Activated CD4-positive, alpha-beta T cell treated with anti-CD3 and anti-CD28 coated beads for 1 hour (primary cell): Measurements from ENCODE around the gene ARHGAP15.

Source experiments
- DNase-seq: peaks from one replicate; pipeline ENCODE4 v3.0.0-alpha.2; 2020

The ARHGAP15 gene

DNA sequence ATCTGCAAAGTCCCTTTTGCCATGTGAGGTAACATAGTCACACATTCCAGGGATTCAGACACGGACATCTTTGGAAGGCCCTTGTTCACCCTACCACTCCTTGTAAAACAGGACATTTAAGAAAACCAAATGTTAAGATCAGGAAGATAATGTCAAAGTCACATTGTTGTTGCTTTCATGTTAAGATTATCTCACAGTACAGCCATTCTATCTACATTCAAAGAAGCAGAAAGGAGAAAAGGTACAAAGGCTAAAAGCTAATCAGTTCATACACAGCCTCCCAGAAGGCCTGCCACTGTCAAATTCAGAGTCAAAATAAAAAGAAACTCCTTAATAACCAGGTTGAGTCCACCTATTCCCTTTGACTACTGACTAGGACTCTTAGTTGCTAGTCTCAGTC, 573.7 kb downstream of the ARHGAP15 start:
- no peak for DNase-seq

DNA sequence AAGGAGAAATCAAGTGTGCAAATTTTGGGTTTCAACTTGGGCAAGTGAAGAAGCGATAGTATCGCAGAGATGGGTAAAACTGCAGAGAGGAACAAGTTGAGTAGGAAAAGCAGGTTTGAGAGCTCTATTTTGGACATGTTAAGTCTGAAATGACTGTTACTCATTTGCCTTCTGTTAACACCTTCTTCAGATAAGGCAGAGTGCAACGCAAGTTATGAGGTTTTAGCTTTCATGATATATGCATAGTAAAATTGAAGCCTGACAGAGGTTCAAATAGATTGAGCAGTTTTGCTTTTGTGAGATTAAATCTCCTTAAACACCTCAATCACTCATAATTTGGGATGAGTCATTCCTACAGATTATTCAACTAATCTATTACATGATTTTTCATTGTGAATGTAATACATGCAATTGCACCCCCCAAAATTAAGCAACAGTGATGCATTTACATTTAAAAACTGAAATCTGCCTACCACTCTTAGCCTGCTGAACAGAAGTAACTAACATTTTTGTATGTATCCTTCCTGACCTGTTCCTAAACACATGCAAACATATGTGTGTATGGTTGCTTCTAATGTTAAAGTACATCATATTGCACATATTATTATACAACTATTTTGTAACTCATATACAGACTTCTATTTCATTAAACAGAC, 575.4 kb downstream of the ARHGAP15 start:
- no peak for DNase-seq

DNA sequence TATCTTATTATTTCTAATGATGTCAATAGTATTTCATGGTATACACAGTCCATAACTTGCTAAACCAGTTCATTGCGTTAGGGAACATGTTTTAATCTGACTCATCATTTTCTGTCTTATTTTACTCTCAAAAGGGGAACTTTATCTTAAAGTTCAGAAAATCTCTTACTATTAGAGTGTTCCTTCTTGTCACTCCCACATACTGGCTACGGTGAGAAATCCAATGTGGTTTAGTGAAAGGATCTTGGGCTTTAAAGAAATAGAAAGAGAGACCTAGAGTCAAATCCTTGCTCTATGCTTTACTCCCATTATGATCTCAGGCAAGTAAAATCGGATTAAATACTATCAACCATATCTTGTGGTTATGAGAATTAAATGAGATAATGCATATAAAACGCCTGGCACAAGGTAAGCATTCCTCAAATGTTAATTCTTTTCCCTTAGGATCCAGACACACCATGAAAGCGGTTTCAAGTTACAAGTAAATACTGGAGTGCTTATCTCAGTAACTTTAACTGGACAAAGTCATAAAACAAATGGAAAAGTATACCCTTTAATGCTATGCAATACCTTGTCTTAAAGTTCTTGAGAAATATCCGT, 576.0 kb downstream of the ARHGAP15 start:
- no peak for DNase-seq

DNA sequence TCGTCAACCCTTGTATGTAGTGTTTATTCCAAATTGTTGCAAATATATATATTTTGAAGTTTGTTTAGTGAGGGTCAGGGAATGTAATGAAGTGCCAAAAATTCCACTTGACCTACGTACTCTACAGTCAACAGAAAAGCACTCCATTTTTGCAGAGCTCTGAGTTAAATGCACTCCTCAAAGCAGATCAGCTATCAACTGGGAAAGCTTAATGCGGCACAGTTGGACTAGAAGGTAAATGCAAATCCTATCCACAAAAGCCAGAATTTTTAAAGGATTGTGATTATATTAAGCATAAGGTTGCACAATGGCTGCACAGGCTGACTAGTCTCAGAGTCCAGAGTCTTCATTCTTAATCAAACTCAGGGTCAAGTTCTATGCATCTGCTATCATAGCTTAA, 577.1 kb downstream of the ARHGAP15 start:
- no peak for DNase-seq

DNA sequence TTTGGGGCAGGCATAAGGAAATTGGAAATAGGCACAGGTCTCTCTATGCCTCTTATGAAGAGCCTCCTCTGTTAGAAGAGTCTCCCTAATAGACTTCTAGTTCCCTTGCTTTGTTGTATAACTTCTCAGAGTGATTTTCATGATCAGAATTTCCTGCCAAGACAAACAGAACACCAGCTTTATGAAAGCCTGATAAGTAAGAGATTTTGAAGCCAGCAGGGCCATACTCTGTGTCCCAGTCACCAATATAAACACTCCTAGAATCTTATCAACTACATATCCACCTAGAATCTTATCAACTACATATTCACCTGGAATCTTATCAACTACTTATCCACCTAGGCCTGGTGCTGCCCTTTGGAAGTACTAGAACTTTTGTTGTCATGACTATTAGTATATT, 579.5 kb downstream of the ARHGAP15 start:
- no peak for DNase-seq

DNA sequence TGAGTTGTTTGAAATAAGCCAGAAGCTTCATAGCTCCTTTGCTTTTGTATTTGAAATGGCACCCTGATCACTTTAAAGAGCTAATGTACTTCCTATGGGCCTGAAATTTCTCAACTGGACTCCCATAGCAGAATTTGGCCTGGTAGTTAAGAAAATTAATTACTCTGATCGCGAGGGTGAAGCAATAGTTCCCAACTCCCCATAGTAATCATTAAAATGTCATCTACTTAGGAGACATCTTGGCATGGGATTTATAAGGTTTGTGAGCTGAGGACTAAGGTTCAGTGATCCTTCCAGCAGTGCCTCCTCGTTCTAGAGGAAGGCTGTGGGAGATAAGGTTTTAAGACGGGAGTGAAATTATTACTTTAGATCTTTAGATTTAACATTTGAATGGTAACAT, 581.0 kb downstream of the ARHGAP15 start:
- DNase-seq = no peak

DNA sequence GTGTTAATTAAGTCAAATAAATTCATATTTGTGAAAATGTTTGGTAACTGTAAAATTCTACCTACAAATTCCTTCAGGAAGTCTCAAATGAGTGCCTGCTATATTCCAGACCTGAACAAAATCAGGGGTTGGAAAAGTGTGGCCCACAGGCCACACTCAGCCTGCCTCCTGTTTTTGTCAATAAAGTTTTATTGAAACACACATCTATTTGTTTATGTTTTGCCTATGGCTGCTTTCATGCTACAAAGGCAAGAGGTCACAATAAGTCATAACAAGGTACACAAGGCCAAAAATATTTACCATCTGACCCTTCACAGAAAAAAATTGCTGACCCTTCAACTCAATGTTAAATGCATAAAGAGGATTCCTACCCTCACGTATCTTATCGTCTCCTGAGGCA, 581.7 kb downstream of the ARHGAP15 start:
- DNase-seq = no peak

DNA sequence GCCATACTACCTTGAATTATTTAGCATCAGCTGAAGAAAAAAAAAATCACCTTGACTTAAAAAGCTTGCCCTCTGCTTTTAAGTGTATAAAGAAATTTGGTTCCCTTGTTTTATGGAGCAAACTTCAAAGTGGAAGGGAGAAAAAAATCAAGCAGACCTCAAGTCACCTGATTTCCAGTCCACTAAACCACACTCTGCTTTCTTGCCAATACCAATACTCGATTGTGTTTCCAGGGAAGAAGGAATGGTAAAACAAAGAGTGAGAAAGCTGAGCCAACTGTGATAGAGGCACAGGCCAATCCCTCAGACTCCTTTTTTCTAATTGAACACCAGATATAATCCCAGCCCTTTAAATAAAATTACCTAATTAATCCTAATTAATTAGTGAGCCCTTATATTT, 587.3 kb downstream of the ARHGAP15 start:
- no peak for DNase-seq

DNA sequence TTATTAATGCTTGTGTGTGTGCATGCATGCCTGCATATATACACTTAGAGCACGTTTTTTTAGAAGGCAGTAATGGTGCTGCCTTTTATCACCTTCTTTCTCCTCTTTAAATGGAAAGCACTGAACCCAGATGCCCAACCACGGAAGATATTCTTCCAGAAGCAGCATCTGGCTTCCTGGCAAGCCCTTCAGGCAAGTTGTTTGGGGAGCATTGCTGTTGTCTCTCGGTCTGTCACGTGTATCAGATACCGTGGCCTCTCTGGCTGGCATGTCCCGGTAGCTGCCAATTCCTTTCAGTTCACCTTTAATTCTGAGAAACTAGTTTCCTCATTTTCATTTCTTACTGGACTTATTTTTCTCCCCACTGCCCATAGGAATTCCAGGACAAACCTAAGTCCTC, 587.8 kb downstream of the ARHGAP15 start:
- no peak for DNase-seq

DNA sequence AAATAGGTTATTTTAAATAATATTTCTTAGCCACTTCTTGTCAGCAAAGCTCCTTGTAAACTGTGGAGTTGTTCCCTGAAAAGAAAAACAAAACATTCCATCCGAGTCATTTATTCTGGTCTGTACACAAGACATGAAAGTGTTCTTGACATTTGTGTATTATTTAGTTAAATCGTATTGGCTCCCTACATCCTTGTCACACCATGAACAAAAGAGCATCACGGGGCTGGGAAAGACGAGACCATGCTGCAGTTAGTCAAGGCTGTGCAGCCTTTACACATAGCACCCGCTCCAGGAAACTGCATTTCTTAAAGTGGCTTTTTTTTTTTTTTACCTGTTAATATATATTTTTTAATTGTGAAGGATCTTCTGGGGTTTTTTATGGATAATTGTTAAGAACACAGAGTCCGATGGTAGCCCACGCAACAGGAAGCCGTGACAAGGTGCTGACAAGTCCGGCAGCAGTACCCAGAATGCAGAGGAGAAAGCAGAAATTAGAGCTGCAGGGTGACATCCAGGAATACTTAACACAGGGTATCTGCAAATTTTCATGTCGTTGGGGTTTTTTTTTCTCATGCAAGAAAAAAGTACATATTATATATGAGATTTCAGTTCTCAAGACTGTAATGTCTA, 588.4 kb downstream of the ARHGAP15 start:
- no peak for DNase-seq

DNA sequence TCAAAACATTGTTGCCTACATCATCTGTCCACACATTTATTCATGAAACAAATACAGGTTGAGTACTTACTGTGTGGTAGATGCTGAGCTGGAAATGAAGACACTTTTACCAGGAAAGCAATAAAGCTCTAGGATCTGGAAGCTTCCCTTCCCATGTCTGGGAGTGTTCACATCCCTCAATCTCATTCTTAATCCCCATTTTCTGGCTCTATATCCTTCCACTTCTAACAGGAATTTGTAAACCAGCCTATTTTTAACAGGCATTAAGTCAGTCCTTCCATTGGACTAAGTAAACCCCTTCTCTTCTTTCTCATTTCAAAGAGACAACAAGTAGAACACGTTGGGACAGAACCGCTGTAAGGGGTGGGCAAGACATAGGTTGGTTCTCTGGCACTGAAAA, 589.5 kb downstream of the ARHGAP15 start:
- no peak for DNase-seq

DNA sequence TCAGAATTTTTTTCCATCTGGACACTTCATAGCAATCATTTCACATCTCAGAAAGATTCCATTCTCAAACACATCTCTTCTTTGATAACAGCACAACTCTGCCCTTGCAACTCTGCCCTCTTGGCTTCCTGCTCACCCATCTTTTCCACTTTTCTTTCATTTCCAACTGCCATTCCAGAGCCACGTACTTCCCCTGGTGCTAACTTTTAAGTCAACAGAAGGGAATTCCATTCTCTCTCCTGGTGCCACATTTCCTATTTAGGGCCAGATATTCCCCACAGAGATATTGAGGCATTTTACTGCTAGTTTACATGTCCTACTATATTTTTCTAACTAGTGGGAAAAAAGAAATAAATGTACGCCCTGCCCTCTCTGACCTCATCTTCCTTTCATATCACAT, 590.2 kb downstream of the ARHGAP15 start:
- DNase-seq = no peak

DNA sequence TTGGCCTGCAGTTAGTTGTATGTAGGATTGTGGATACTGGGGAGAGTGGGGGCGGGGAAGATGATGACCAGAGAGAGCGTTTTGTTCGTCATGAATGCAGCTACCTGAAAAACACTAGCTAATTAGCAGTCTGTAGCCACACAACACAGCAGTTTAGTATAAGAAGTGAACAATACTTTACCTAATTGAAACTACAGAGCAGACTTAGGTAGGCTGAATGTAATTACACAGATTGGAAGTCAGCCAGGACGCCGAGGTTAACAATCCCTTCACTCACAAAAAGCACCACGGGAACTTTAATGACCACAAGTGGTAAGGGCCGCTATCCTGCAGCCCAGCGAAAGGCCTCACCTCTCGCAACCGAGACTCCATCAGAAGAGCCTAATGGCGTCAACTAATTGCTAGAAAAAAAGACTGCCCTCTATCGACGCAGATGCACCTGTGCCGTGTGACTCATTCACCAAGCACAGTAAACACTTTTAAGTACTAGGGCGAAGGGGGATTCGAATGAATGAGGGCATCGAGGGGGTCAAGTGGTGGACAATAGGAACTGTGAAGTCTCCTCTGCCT, 591.0 kb downstream of the ARHGAP15 start:
- no peak for DNase-seq

DNA sequence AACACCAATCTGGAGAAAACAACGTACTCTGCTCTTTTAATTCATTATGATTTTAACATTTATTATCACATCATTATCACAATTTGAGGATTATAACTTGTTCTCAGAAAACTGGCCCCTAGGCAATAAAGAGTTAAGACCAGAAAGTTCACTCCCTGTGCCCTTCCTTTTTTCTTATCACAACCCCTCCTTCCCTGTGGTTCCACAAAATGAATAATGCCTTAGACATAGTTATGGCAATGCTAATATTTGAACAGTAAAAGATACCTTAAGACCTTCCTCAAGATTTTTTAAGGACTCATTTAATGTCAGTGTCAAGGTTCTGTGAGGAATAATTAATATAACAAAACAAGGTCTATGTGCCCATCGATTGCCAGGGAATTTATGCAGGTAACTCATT, 596.2 kb downstream of the ARHGAP15 start:
- no peak for DNase-seq

DNA sequence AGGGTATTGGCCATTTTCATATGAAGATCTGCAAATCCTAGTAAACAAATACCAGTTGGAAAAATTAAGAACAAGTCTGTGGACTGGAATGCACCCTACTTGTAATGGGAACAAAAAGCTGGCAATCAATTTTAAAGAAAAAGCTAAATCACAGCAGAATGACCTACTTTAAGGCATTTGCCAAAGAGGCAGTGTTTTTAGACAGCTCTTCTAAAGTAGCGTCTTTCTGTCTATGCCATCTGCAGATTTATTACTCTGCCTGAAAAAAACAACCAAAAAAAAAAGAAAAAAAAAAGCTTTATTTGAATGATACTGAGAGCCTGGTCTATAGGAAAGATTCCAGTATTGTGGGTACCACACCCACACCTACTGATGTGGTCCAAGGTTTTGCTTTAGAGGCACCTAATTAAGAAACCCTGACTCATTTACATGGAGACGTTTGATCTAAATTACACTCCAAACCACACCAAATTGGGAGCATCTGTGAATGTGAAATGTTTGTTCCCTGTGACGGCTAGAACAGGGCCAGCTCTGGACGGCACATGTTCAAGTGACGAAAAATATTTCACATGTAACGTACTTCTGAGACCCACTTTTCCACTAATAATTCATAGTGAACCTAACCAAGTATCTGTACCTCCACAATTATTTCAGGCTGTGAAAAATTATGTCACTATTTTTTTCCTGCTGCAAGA, 597.1 kb downstream of the ARHGAP15 start:
- DNase-seq = no peak

DNA sequence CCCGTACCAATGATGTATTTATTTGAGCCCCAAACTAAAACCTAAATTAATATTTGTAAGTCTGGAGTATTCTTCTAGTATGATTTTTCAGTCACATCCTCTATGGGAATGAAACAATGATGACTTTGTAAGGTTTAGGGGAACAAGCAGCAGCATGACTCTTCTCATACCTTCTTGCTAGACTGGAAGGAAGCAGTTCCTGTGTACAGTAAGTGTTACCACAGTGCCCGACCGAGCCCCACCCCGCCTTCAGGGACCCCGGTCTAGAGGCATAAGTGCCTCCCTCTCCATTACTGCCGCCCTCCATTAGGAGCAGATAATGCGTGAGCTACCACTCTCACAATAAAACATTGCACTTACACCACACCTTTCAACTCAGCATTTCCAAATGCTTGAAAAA, 599.3 kb downstream of the ARHGAP15 start:
- DNase-seq = no peak

DNA sequence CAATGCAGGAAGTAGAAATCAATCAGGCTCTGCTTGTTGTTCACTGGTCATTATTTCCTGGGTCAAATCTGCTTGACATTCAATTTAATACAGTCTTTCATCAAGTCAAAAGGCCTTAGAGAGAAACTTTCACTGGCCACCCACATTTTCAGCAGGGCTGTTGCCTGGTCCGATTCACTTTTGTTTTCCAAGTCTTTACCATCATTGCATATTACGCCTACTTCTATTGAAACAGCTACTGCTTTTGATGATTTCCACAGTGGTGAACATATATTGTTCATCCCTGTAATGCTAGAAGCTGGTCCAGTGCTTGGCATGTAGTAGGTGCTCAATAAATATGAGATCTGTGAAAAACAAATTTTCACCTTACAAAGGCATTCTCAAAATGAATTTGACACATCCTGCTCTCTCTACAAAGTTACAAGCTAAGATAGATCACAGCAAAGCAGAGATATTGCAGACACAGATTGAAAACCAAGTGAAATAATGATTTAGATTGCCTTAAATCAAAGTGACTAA, 600.1 kb downstream of the ARHGAP15 start:
- DNase-seq = no peak

DNA sequence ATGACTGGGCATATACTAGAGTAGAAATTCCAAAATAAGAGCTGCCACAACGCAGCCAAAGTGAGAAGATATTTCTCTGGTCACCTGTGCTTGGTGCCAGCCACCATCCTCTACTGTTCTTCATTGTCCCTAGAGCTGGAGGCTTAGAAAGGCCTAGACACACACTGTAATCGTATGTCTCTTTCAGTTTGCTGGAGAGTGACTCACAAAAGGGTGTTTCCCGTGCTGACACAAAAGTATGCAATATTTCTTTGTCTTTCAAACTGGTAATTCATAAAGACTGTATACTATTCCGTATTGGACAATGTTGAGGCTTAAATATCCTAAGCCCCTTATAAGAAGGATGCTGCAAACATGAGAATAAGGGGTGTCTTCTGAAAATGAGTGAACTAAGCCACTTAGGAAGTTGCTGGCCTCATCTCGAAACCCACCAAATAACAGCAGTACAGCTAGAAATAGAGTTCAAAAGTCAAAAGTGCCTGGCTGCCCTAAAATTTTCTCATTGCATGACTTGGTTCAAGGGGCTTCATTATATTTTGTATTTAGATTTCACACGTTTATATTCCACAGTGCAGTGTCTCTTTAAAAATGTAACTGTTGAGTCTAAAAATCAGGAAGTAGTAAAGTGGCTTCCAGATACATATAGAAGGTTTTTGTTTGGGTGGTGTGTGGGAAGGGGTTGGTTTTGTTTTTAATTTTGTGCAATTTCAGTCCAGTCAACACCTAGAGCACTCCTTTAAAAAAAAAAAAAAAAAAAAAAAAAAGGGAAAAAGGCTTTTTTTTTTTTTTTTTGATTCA, 601.1 kb downstream of the ARHGAP15 start:
- DNase-seq = no peak

DNA sequence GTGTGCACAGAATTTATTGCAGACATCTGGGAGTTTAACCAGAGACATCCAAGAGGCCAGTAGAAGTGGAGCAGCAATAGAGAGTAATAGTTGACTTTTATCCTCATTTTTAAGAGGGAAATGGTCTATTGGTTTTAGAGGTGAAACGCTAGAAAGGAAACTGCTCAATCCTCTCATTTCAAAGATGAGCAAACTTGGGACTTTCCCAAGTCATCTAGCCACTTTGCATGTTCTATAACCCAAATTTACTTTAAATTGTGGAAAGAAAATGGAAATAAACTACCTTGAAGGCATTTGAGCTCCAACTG, 601.7 kb downstream of the ARHGAP15 start:
- DNase-seq = no peak

DNA sequence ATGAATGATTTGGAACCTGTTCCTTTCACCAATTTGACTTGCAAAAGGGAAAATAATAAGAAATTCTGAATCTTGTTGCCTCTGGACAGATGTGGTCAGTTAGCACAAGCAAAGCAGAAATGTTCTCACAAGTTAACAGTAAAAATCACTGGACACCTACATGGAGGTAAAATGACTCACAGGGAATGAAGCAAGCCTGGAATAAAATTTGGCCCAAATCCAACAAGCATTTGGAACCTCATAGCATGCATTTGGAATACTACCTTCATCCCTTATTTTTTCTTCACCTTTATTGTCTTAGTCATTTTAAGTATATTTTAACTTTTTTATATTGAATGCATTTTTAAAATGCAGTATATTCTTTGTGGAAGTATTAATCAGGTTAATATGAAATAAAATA, 602.9 kb downstream of the ARHGAP15 start:
- no peak for DNase-seq

DNA sequence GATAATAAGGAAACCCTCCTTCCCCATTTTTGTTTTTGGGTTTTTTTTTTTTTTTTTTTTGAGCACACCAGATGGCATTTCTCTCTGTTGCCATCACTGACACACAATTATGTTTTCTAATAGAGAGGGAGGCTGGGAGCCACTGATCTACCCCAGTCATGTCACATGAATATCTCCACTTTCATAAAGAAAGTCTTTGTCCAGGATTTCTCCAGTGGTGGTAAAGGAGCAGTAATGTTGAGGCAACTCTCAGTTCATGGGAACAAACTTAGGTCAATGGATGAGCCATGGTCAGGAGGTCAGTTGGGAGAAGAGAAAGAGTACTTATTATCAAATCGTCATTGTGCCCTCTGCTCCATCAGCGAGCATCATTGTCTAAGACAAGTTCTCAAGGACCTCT, 603.7 kb downstream of the ARHGAP15 start:
- DNase-seq = no peak

DNA sequence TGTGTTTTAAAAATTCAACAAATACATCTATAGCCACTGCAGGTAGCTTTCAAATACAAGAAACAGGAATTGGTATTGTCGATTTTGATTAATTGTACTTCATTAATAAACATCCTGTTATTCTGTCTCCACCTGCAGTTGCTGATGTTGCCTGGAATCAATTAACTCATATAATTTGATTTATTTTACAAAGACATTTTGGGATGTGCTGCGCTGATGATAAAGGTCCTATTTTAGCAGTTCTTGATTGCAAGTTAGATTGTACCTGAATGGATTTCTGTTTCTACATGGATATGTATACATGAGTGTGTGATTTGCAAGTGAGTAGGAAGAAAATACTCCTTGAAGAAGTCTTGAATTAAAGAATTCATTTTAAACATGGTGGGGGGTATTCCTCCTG, 605.3 kb downstream of the ARHGAP15 start:
- no peak for DNase-seq

DNA sequence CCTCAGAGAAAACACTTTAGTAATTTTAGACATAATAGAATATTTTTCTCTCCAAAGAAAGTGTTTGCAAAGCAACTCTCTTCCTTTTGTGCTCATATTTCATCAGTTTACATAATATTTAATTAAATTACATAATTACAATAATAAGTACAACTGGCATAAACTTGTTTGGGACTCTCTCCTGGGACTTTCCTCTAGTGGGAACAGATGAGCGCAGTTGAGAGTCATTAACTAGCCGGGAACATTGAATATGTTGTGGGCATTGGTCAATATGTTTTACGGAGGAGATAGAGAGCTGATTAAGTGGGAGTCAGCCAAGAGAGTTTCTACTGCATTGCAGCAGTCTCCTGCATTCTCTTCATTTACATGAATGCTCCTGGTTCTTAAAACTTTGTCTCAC, 607.7 kb downstream of the ARHGAP15 start:
- DNase-seq = no peak
